ENCODE results near the gene CFAP298. TPM values are rescaled to one million over a fixed set of nuclear protein-coding genes. Genes with fewer than 3 reads are reported as not detected.
"Not testable (repeated sequence)": the region's sequence is repeated elsewhere in the genome, so short reads cannot be mapped to it uniquely, and the experiment has no call there.

The CFAP298 gene
- total RNA-seq, 4 donors from 2014 or later = 14.5 to 41.1 (median 29.5) TPM

GRCh38 chr21:32645261-32646182 is 33.3 kb upstream of the CFAP298 start:
- Histone ChIP-seq H3K27me3 (no peaks in the 10 kb centered on the region), H3K9me3 (no peaks in the 10 kb centered on the region), H3K4me1 (no peaks in the 10 kb centered on the region), H3K27ac (no peak overlapping the region), H3K36me3 (peaks cover 0 to 88% (median 0%) of the 10 kb centered on the region in 3 donors), H3K4me3 (no peak overlapping the region)
- 61 to 62% methylated on average over 19 of the region's 19 CpGs for WGBS, 2 donors
- DNase-seq (ENCODE audit: low spot score in 2 of 2) = no peak
- TF ChIP-seq EP300 (IDR thresholded peaks at IDR 0.05) (no peak), CTCF (IDR thresholded peaks at IDR 0.05) (no peak), POLR2A (IDR thresholded peaks at IDR 0.05) (no peak)

- no peaks in the 10 kb centered on the region for H3K27me3 ChIP-seq
- no peak overlapping the region for H3K27ac ChIP-seq
- no peak overlapping the region for H3K4me3 ChIP-seq
- peaks cover 0 to 93% (median 4%) of the 10 kb centered on the region in 3 donors for H3K36me3 ChIP-seq
- 77 to 81% methylated on average over 10 of the region's 10 CpGs for WGBS, 2 donors
- no peak for TF ChIP-seq EP300 (IDR thresholded peaks at IDR 0.05)
- TF ChIP-seq CTCF (IDR thresholded peaks at IDR 0.05) = no peak
- no peak for TF ChIP-seq POLR2A (IDR thresholded peaks at IDR 0.05)
- DNase-seq (ENCODE audit: low spot score in 2 of 2) = no peak
- no peaks in the 10 kb centered on the region for H3K4me1 ChIP-seq
- no peaks in the 10 kb centered on the region for H3K9me3 ChIP-seq
These were observed 29.8 kb upstream of the CFAP298 start for GRCh38 chr21:32641710-32642698.

- H3K4me3 ChIP-seq = no peak overlapping the region
- no peak for DNase-seq (ENCODE audit: low spot score in 2 of 2)
- 96% methylated on average over 3 of the region's 3 CpGs for WGBS, 2 donors
- no peaks in the 10 kb centered on the region for H3K27me3 ChIP-seq
- no peaks in the 10 kb centered on the region for H3K9me3 ChIP-seq
- no peaks in the 10 kb centered on the region for H3K4me1 ChIP-seq
- TF ChIP-seq CTCF (IDR thresholded peaks at IDR 0.05) (no peak), EP300 (IDR thresholded peaks at IDR 0.05) (no peak), POLR2A (IDR thresholded peaks at IDR 0.05) (no peak)
- peaks cover 0 to 23% (median 0%) of the 10 kb centered on the region in 3 donors for H3K36me3 ChIP-seq
- no peak overlapping the region for H3K27ac ChIP-seq
These were observed 14.5 kb upstream of the CFAP298 start for GRCh38 chr21:32626621-32627196.

- DNase-seq (ENCODE audit: low spot score in 2 of 2); H3K9me3 ChIP-seq; H3K27me3 ChIP-seq; H3K4me3 ChIP-seq; H3K36me3 ChIP-seq; H3K27ac ChIP-seq; H3K4me1 ChIP-seq: not testable (repeated sequence)
- 69 to 77% methylated on average over 6 of the region's 6 CpGs for WGBS, 2 donors
These were observed 6.0 kb upstream of the CFAP298 start for GRCh38 chr21:32618218-32618617.

- TF ChIP-seq CTCF (IDR thresholded peaks at IDR 0.05) = no peak
- no peak for TF ChIP-seq EP300 (IDR thresholded peaks at IDR 0.05)
- no peak for TF ChIP-seq POLR2A (IDR thresholded peaks at IDR 0.05)
- no peaks in the 10 kb centered on the region for H3K27me3 ChIP-seq
These were observed 1.4 kb upstream of the CFAP298 start for GRCh38 chr21:32613436-32614043.

More at GRCh38 chr21:32613436-32614043, 1.4 kb upstream of the CFAP298 start:
- Histone ChIP-seq H3K4me3 (peak overlapping the region; percentile 73 to 98 (median 92)), H3K27ac (peak overlapping the region; percentile 88 to 99 (median 93)), H3K36me3 (peaks cover 0 to 16% (median 0%) of the 10 kb centered on the region in 3 donors), H3K4me1 (peaks cover 0 to 26% (median 8%) of the 10 kb centered on the region in 4 donors), H3K9me3 (no peaks in the 10 kb centered on the region)
- WGBS, 2 donors = 76% methylated on average over 16 of the region's 16 CpGs
- no peak for DNase-seq (ENCODE audit: low spot score in 2 of 2)

All from tibial nerve (tissue), 4 donors.